NCI-H2171 treated with DMSO at 0.1 percent for 48 hours (cell line): ENCODE data around the gene ACAD9.
"Not testable (repeated sequence)": the region's sequence is repeated elsewhere in the genome, so short reads cannot be mapped to it uniquely, and the experiment has no call there.

Source experiments
- DNase-seq: peaks from one replicate; lab custom pipeline; 2025; lab: John Stamatoyannopoulos, UW

ACAD9 gene

GRCh38 chr3:128861491-128861890 lies 17.9 kb upstream of the ACAD9 start:
- no peak for DNase-seq

- no peak for DNase-seq
Observed at GRCh38 chr3:128863560-128863959, 15.9 kb upstream of the ACAD9 start.

DNA sequence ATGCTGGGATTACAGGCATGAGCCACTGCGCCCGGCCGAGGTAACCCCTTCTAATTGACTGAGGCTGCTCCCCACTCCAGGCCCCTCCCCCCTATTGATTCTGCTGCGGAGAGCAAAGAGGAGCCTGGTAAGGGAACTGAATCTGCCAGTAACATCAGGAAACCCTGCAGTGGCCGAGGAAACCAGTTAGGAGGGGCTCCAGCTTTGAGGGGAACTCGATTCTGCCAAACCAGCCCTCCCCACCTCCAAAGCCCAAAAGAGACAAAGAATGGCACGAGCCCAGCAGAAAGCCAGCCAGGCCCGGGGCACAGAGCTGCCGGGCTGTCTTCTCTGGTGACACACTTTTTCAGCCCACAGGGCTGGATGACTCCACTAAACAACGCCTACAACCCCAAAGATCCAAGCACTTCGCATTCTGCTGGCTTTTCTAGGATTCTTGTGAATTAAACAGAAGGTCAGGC lies 15.0 kb upstream of the ACAD9 start:
- DNase-seq, result no peak

DNA sequence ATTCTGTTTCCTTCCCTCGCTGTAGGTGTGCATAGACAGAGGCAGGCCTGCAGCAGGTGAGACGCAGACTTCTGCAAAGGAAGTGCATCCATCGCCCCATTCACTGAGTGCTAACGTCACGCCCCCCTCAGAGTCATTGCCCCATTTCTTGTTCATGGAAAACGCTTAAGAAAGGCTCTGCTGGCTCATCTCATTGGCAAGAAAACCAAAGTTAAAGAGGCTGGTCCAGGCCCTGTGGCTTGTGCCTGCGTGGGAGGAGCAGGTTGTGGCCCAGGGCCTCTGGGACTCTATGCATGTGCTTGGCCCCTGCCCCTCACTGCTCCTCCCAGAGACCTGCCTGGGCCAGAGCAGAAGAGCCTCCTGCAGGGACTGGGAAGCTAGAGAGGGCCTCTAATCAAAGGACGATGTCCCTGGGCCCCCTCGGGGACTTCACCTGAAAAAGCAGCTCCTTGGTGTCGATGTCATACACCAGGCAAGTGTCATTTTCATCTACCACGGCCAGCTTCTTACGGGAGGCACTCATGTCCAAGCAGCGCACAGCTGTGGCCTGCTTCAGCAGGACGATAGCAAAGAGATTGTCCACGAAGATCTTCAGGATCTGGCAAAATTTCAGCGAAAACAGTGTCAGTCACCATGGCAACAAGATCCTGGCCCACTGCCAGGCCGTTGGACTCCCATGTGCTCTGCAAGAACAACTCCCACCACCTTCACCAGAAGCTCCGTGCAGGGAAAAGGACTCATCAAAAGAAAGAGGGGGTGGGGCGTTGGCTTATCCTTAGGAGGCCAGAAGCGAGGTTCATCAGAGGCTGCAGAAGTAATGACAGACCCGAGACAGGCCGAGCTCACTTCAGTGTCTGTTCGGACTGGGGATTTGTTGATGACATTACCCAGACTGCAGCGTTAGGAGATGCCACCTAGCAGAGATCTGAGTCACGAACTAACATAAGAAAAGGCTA lies 14.3 kb upstream of the ACAD9 start:
- not testable (repeated sequence) for DNase-seq

GRCh38 chr3:128867200-128868125 lies 12.0 kb upstream of the ACAD9 start:
- no peak for DNase-seq

DNA sequence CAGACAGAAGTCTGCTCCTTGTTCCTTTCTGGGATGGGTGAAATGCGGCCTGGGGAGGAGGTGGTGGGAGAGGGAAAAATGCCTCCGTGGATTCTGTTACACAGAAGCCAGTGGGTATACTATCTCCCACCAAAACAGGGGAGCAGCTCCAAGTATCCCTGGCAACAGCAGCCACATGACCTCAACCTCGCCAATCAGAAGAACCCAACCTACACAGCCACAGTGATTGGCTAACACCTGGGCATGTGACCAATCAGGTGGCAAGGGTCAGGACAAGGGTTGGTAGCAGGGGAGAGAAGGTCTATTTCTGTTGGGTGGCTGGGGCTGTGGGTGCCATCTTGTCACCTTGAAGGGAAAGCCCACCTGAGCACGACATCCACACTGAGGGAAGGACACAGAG lies 9.1 kb upstream of the ACAD9 start:
- DNase-seq, result no peak

- no peak for DNase-seq
Observed at GRCh38 chr3:128872282-128872681, 7.1 kb upstream of the ACAD9 start.

DNA sequence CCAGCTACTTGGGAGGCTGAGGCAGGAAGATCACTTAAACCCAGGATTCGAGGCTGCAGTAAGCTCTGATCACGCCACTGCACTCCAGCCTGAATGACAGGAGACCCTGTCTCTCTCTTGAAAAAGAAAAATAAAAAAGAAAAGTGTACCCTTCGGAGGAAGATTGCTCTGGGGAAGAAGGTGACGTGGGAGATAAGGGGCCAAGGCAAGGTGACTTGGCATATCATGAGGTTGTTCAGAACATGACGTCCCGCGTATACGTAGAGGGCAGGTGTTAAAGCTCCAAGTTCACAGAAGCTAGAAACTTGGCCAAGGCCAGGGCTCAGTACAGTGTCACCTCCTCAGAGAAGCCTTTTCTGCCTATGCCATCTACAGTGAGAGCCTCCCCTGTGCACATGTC lies 6.7 kb upstream of the ACAD9 start:
- no peak for DNase-seq

GRCh38 chr3:128873244-128874022 lies 6.0 kb upstream of the ACAD9 start:
- no peak for DNase-seq

- no peak for DNase-seq
Observed at GRCh38 chr3:128874481-128875180, 4.8 kb upstream of the ACAD9 start.

- peak; percentile 9 for DNase-seq
Observed at GRCh38 chr3:128875556-128876120, 3.8 kb upstream of the ACAD9 start.

- DNase-seq, result no peak
Observed at GRCh38 chr3:128878011-128878457, 1.4 kb upstream of the ACAD9 start.

GRCh38 chr3:128878556-128879124 lies 780 bp upstream of the ACAD9 start:
- peak; percentile 42 for DNase-seq

DNA sequence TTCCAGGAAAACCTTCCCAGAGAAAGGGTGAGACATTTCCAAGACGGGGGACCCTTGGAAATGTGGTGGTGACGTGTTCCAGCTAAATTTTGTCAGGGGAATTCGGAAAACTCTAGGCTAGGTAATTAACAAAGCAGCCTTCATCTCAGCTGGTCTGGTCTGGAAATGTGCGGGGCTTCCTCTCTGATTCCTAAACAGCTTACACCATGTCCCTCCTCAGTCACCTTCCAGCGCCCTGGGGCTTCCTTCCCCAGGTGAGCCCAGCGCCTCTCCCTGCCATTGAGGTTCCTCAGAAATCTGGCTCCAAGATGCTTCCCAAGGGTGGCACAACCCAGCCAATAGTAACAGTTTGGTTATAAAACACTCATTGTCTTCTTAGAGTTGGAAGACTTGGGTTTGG lies 571 bp downstream of the ACAD9 start:
- DNase-seq, result no peak

DNA sequence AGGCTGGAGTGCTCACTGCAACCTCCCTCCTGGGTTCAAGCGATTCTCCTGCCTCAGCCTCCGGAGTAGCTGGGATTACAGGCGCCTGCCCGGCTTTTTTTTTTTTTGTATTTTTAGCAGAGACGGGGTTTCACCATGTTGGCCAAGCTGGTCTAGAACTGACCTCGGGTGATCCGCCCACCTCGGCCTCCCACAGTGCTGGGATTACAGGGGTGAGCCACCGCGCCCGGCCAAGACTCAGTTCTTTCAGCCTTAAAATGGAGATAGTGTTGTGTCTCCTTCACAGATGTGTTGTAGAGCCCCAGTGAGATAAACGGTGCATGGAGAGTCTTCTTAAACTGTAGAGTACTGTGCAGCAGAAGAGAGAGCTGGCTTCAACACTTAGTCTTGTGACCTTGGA lies 1.0 kb downstream of the ACAD9 start:
- DNase-seq, result not testable (repeated sequence)

GRCh38 chr3:128881576-128881975 lies 2.2 kb downstream of the ACAD9 start:
- no peak for DNase-seq

DNA sequence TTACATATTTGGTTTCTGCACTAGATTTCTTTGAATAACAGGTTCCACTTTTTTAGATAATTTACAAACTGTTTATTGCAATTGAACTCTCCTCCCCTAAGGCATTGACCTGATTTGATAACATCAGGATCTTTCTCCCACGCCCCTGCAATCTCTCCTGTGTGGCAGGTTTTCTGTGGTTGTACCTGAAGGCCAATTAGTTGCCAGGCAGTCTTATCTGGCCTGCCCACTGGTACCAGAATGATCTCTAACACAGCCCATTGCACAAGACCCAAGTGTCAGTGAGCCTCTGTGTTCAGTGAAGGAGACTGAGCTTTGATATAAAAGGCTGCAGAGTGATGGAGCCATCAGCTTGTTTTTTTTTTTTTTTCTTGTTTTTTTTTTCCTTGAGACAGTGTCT lies 3.3 kb downstream of the ACAD9 start:
- no peak for DNase-seq

DNA sequence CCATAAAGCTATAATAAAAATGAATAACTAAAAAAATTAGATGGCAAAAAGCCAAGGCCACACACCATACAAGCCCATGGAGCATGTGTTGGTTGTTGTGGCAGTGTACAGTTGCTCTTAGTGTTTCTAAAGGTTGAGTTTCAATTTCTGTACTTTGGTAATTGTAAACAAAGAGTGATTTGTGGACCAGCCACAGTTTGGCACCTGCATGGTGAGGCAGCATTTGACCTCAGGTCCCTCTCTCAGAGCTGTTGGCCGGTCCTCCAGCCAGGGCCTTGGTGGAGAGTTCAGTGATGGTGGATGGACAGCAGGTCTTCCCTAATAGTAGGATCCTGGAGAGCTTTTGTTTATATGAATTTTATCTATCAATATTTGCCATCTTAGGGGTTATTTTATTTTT lies 5.6 kb downstream of the ACAD9 start:
- no peak for DNase-seq

DNA sequence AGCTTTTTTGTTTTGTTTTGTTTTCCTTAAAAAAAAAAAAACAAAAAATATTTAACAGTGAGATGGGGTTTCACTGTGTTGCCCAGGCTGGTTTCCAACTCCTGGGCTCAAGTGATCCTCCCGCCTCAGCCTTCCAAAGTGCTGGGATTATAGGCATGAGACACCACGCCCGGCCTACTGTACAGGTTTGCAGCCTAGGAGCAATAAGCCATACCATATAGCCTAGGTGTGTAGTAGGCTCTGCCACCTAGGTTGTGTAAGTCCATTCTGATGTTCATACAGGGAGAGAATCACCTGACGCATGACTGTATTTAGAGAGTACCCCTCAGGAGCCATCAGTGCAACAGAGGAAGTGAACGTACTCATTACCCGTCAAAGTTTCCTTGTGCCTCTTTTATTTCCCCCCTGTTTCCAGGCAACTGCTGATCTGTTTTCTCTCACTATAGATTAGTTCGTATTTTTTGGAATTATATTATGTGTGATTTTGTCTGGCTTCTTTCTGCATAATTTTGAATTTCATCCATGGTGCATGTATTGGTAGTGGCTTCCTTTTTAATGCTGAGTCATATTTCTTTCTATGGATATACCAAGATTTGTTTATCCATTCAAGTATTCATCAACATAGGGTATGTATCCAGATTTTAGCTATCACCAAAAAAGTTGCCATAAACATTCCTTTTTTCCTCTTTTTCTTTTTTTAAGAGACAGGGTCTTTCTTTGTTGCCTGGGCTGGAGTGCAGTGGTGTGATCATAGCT lies 9.9 kb downstream of the ACAD9 start:
- DNase-seq, result no peak
